ENCODE results near the gene ANKMY1. TPM values are rescaled to one million over a fixed set of nuclear protein-coding genes. Genes with fewer than 3 reads are reported as not detected.

Gene ANKMY1
- total and polyA plus RNA-seq, 4 donors = 9.3 to 34.8 (median 14.8) TPM

- H3K4me3 ChIP-seq = no peak overlapping the region
- H3K4me1 ChIP-seq (ENCODE audit: control insufficient read depth in 5 of 5, insufficient read depth in 5 of 5, low read length in 5 of 5) = peaks cover 0 to 10% (median 7%) of the 10 kb centered on the region in 5 donors
- H3K36me3 ChIP-seq (ENCODE audit: control insufficient read depth in 4 of 4, insufficient read depth in 4 of 4, low read length in 4 of 4) = no peaks in the 10 kb centered on the region
- no peak overlapping the region for H3K27ac ChIP-seq (ENCODE audit: low read depth in 1 of 2, low read length in 1 of 2)
- ATAC-seq (ENCODE audit: insufficient read depth, low FRiP score) = no peak
- H3K27me3 ChIP-seq (ENCODE audit: control insufficient read depth in 3 of 3, insufficient read depth in 3 of 3, low read length in 2 of 3) = peaks cover 0 to 16% (median 0%) of the 10 kb centered on the region in 3 donors
- WGBS, 2 donors = 73 to 74% methylated on average over 16 of the region's 16 CpGs
- H3K9ac ChIP-seq (ENCODE audit: insufficient read depth in 1 of 2, low read length in 2 of 2) = no peak overlapping the region
- peaks cover 0 to 7% (median 0%) of the 10 kb centered on the region in 4 donors for H3K9me3 ChIP-seq (ENCODE audit: control insufficient read depth in 4 of 4, insufficient read depth in 3 of 4, low read length in 3 of 4)
- no peak for TF ChIP-seq CTCF (IDR thresholded peaks at IDR 0.05; ENCODE audit: control extremely low read depth, extremely low read depth)
- no peak for DNase-seq
Observed at GRCh38 chr2:240458044-240458899, 99.5 kb downstream of the ANKMY1 start.

GRCh38 chr2:240457223-240458043 is 100.4 kb downstream of the ANKMY1 start:
- Histone ChIP-seq H3K9me3 (ENCODE audit: control insufficient read depth in 4 of 4, insufficient read depth in 3 of 4, low read length in 3 of 4) (peaks cover 0 to 7% (median 0%) of the 10 kb centered on the region in 4 donors), H3K4me3 (no peak overlapping the region), H3K36me3 (ENCODE audit: control insufficient read depth in 4 of 4, insufficient read depth in 4 of 4, low read length in 4 of 4) (no peaks in the 10 kb centered on the region), H3K27ac (ENCODE audit: low read depth in 1 of 2, low read length in 1 of 2) (no peak overlapping the region), H3K27me3 (ENCODE audit: control insufficient read depth in 3 of 3, insufficient read depth in 3 of 3, low read length in 2 of 3) (peaks cover 0 to 16% (median 0%) of the 10 kb centered on the region in 3 donors), H3K4me1 (ENCODE audit: control insufficient read depth in 5 of 5, insufficient read depth in 5 of 5, low read length in 5 of 5) (peaks cover 0 to 10% (median 7%) of the 10 kb centered on the region in 5 donors), H3K9ac (ENCODE audit: insufficient read depth in 1 of 2, low read length in 2 of 2) (no peak overlapping the region)
- ATAC-seq (ENCODE audit: insufficient read depth, low FRiP score) (no peak), DNase-seq (no peak)
- TF ChIP-seq CTCF (IDR thresholded peaks at IDR 0.05; ENCODE audit: control extremely low read depth, extremely low read depth) = no peak
- WGBS, 2 donors = 71 to 73% methylated on average over 21 to 22 of the region's 22 CpGs

GRCh38 chr2:240456447-240457222 is 101.2 kb downstream of the ANKMY1 start:
- peaks cover 0 to 16% (median 14%) of the 10 kb centered on the region in 5 donors for H3K4me1 ChIP-seq (ENCODE audit: control insufficient read depth in 5 of 5, insufficient read depth in 5 of 5, low read length in 5 of 5)
- H3K27me3 ChIP-seq (ENCODE audit: control insufficient read depth in 3 of 3, insufficient read depth in 3 of 3, low read length in 2 of 3) = peaks cover 0 to 16% (median 0%) of the 10 kb centered on the region in 3 donors
- WGBS, 2 donors = 62 to 75% methylated on average over 17 of the region's 17 CpGs
- ATAC-seq (ENCODE audit: insufficient read depth, low FRiP score) = no peak
- H3K4me3 ChIP-seq = no peak overlapping the region
- no peak overlapping the region for H3K9ac ChIP-seq (ENCODE audit: insufficient read depth in 1 of 2, low read length in 2 of 2)
- DNase-seq = no peak
- H3K9me3 ChIP-seq (ENCODE audit: control insufficient read depth in 4 of 4, insufficient read depth in 3 of 4, low read length in 3 of 4) = peaks cover 0 to 7% (median 0%) of the 10 kb centered on the region in 4 donors
- no peak overlapping the region for H3K27ac ChIP-seq (ENCODE audit: low read depth in 1 of 2, low read length in 1 of 2)
- H3K36me3 ChIP-seq (ENCODE audit: control insufficient read depth in 4 of 4, insufficient read depth in 4 of 4, low read length in 4 of 4) = no peaks in the 10 kb centered on the region
- TF ChIP-seq CTCF (IDR thresholded peaks at IDR 0.05; ENCODE audit: control extremely low read depth, extremely low read depth) = no peak
